Measurements from ENCODE around the gene CYREN. TPM values are rescaled to one million over a fixed set of nuclear protein-coding genes. Genes with fewer than 3 reads are reported as not detected.
A peak's percentile ranks its signal among the peaks of the same experiment; 100 is the strongest.

The CYREN gene
- total and polyA plus RNA-seq, 2 of the 13 experiments (the other 11 are each of a cell fraction or from before 2014, with no cell fraction given): 20.7 to 60.7 TPM

DNA sequence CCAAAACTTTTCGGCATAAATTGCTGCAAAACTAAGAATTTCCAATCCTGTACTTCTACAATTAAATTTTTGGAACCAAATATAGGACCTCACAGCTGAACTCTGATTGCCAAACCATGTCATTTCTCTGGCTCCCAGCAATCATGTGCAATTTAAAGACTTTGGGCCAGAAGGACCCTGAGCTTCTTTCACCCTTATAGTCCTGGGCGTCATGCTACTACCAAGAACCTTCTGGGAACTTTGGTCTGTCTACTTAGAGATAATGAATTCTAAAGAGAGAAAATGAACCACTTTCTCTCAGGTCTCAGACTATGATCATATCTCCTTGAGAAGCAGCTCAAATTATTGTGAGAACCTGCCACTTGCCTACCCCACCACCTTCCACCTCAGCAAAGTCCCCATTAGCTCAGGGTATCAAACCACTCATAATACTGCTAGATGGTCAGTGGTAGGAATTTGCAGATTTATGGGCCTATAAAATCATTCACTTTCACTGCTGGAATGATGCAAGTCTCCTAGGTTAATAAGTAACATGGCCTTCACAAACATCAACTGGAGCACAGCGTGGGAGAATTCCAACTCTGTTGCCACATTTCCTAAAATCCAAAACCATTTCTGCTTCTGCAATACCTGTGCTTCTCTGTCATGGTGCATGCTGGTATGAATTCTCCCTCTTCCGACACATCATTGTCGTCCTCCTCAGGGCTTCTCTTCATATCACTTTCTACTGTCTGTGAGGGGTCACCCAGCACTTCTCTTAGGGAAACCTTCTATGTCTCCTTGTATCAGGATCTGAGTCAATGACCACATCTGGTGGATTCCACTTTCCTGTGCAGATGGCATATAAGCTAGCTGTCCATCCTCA, 47.4 kb upstream of the CYREN start (continued):
- no peak for TF ChIP-seq NR2F2 (IDR thresholded peaks at IDR 0.05; ENCODE audit: borderline replicate concordance, low read depth)
- no peak for TF ChIP-seq CBX1 (IDR thresholded peaks at IDR 0.05; ENCODE audit: low read depth)
- TF ChIP-seq HNF1B (CRISPR knock-in tag; IDR thresholded peaks at IDR 0.05): peak; percentile 78; the same call in 1 of the 2 replicates
- TF ChIP-seq NR3C1 (CRISPR knock-in tag; IDR thresholded peaks at IDR 0.05): no peak
- TF ChIP-seq MED13 (CRISPR knock-in tag; IDR thresholded peaks at IDR 0.05): no peak
- TF ChIP-seq MBD4 (IDR thresholded peaks at IDR 0.05; ENCODE audit: borderline replicate concordance, low read length): no peak
- no peak for TF ChIP-seq SP2 (CRISPR knock-in tag; IDR thresholded peaks at IDR 0.05)
- TF ChIP-seq ZNF264 (CRISPR knock-in tag; IDR thresholded peaks at IDR 0.05): no peak
- TF ChIP-seq SRSF9 (IDR thresholded peaks at IDR 0.05; ENCODE audit: borderline replicate concordance, insufficient read depth, low read depth, low read length, poor library complexity, severe bottlenecking): no peak
- no peak for TF ChIP-seq ZNF704 (CRISPR knock-in tag; IDR thresholded peaks at IDR 0.05; ENCODE audit: borderline replicate concordance)
- TF ChIP-seq DPF2 (CRISPR knock-in tag; IDR thresholded peaks at IDR 0.05; ENCODE audit: borderline replicate concordance, low read depth): peak; percentile 48; the same call in 1 of the 2 replicates
- no peak for TF ChIP-seq NR1H2 (CRISPR knock-in tag; IDR thresholded peaks at IDR 0.05; ENCODE audit: borderline replicate concordance, low read depth)
- no peak for TF ChIP-seq RBAK (CRISPR knock-in tag; IDR thresholded peaks at IDR 0.05)
- TF ChIP-seq KLF13 (CRISPR knock-in tag; IDR thresholded peaks at IDR 0.05): no peak
- TF ChIP-seq TEF (CRISPR knock-in tag; IDR thresholded peaks at IDR 0.05): no peak
- TF ChIP-seq MTF2 (CRISPR knock-in tag; IDR thresholded peaks at IDR 0.05; ENCODE audit: borderline replicate concordance): 0 out of 2 replicates have a peak, but pooled peaks have one; percentile 59
- TF ChIP-seq, protein P1, sequence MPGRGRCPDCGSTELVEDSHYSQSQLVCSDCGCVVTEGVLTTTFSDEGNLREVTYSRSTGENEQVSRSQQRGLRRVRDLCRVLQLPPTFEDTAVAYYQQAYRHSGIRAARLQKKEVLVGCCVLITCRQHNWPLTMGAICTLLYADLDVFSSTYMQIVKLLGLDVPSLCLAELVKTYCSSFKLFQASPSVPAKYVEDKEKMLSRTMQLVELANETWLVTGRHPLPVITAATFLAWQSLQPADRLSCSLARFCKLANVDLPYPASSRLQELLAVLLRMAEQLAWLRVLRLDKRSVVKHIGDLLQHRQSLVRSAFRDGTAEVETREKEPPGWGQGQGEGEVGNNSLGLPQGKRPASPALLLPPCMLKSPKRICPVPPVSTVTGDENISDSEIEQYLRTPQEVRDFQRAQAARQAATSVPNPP (CRISPR knock-in tag; IDR thresholded peaks at IDR 0.05): no peak
- peak; percentile 24; the same call in 1 of the 2 replicates for TF ChIP-seq BCL6 (CRISPR knock-in tag; IDR thresholded peaks at IDR 0.05)
- TF ChIP-seq CEBPB (IDR thresholded peaks at IDR 0.05; ENCODE audit: borderline replicate concordance, low read depth, low read length): peak; percentile 89
- TF ChIP-seq ZNF207 (IDR thresholded peaks at IDR 0.05; ENCODE audit: borderline replicate concordance): no peak
- no peak for TF ChIP-seq ETV6 (CRISPR knock-in tag; conservative IDR thresholded peaks at IDR 0.05)
- no peak for TF ChIP-seq POLR2A (IDR thresholded peaks at IDR 0.05; ENCODE audit: insufficient read depth in 1 of 2, low read depth in 2 of 2, low read length in 2 of 2)
- 0 out of 2 replicates have a peak, but pooled peaks have one; percentile 42 for TF ChIP-seq DNMT3B (CRISPR knock-in tag; conservative IDR thresholded peaks at IDR 0.05)
